CD4-positive, alpha-beta T cell treated with Interleukin-15 for 1 hour (primary cell): ENCODE results near the gene LMO7.

ENCODE experiments used
- DNase-seq: peaks from one replicate; pipeline ENCODE4 v3.0.0-alpha.2; 2020

LMO7 gene

GRCh38 chr13:75907044-75907443 is 270.9 kb downstream of the LMO7 start:
- DNase-seq = no peak

DNA sequence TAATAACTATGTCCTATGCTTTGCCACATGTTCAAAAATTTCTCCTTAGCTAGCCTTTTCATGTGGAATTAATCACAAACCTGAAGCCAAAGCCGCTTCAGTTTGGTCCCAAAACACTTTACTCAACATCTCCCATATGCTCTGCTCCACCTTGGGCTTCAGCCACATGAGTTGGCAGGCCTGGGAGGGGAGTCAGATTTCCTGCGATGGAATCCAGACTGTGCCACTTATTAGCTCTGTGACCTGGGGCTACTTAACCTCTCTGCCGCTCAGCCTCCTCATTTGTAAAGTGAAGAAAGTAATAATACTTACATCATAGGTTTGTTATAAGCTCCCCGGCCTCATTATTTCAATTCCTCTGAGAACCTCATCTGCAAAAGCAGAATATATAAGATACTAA is 272.0 kb downstream of the LMO7 start:
- no peak for DNase-seq
